ENCODE measurements around the gene FETUB.

Gene FETUB

DNA sequence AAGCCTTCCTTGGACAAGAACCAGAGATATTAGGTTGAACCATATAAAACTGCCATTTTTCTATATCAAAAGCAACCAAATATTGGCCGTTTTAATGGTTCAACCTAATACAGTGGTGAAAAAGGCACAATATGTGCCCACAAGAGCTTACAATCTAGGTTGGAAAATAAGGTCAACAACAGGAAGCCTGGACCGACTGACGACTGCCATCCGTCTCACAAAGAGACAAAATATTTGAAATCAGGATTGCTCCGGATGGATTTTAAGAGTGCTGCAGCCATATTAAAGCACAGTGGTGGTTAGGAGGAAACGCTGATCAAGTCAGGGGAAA lies 26.0 kb upstream of the FETUB start:
- Histone ChIP-seq H3K4me2 (ENCODE audit: insufficient read depth, low read length) (0 out of 2 replicates have a peak overlapping the region, but pooled peaks have one; percentile 41), H2AFZ (ENCODE audit: low read depth, low read length) (0 out of 2 replicates have a peak overlapping the region, but pooled peaks have one; percentile 56), H3K27me3 (ENCODE audit: insufficient read depth, low read length, poor library complexity) (peaks cover 36% of the 10 kb centered on the region), H3K4me1 (ENCODE audit: insufficient read depth, low read length) (peaks cover 25% of the 10 kb centered on the region), H3K27ac (ENCODE audit: low read length) (no peak overlapping the region), H4K20me1 (ENCODE audit: insufficient read depth, low read length) (no peaks in the 10 kb centered on the region), H3K36me3 (ENCODE audit: insufficient read depth, low read length) (no peaks in the 10 kb centered on the region), H3K79me2 (ENCODE audit: insufficient read depth, low read length) (no peaks in the 10 kb centered on the region), H3K9me3 (ENCODE audit: insufficient read depth, low read length, severe bottlenecking) (no peaks in the 10 kb centered on the region), H3K4me3 (ENCODE audit: low read depth in 1 of 2, low read length in 2 of 2) (no peak overlapping the region), H3K9ac (ENCODE audit: low read depth, low read length) (no peak overlapping the region)
- no peak for TF ChIP-seq EZH2 (IDR thresholded peaks at IDR 0.05; ENCODE audit: borderline replicate concordance, low read depth, low read length, severe bottlenecking)
- no peak for DNase-seq
- ATAC-seq (ENCODE audit: insufficient read depth, low read depth), result no peak

DNA sequence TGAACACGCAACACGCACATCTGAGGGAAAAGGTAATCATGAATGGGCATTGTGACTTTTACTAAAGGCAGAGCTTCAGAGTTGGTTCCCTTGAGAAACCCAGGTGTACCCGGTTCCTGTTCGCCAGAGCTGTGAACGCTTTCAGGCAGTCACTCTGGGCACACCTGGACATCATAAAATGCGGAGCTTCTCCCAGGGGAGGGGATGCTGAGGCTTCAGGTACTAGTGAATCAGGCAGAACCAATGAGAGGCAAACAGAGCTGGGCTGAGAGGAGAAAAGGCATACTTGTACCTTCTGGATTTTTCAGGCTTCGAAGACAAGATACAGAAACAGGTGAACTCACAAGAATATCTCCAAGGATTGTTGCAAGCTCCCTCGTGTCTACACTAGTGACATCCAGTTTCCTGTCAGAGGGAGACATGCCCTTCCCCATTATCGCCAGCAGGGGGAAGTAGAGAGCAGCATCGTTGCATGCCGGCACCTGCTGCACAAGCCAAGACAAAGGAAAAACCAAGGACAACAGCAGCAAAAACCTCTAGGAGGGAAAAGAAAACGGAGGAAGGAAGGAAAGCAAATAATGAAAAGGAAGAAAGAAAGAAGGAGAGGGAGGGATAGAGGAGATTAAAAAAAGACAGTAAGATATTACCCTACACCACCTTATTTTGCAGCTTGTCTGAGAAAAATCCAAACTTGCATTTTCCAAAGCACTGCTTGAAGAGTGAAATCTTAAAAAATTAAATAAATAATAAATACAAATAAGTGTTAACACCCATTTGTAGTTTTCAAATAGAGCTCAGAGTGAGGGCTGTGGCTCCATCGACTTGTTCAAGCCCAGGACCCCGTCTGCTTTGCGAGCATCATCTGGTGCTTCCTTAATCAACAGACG lies 25.4 kb upstream of the FETUB start:
- Histone ChIP-seq H3K9ac (ENCODE audit: low read depth, low read length) (no peak overlapping the region), H3K4me3 (ENCODE audit: low read depth in 1 of 2, low read length in 2 of 2) (no peak overlapping the region), H3K4me2 (ENCODE audit: insufficient read depth, low read length) (peak overlapping the region; percentile 41; the same call in 1 of the 2 replicates), H3K4me1 (ENCODE audit: insufficient read depth, low read length) (peaks cover 25% of the 10 kb centered on the region), H3K9me3 (ENCODE audit: insufficient read depth, low read length, severe bottlenecking) (no peaks in the 10 kb centered on the region), H3K36me3 (ENCODE audit: insufficient read depth, low read length) (no peaks in the 10 kb centered on the region), H2AFZ (ENCODE audit: low read depth, low read length) (peak overlapping the region; percentile 56), H4K20me1 (ENCODE audit: insufficient read depth, low read length) (no peaks in the 10 kb centered on the region), H3K27me3 (ENCODE audit: insufficient read depth, low read length, poor library complexity) (peaks cover 33% of the 10 kb centered on the region), H3K27ac (ENCODE audit: low read length) (no peak overlapping the region), H3K79me2 (ENCODE audit: insufficient read depth, low read length) (no peaks in the 10 kb centered on the region)
- ATAC-seq (ENCODE audit: insufficient read depth, low read depth) (peak; percentile 69), DNase-seq (peak; percentile 81)
- TF ChIP-seq, protein P1, sequence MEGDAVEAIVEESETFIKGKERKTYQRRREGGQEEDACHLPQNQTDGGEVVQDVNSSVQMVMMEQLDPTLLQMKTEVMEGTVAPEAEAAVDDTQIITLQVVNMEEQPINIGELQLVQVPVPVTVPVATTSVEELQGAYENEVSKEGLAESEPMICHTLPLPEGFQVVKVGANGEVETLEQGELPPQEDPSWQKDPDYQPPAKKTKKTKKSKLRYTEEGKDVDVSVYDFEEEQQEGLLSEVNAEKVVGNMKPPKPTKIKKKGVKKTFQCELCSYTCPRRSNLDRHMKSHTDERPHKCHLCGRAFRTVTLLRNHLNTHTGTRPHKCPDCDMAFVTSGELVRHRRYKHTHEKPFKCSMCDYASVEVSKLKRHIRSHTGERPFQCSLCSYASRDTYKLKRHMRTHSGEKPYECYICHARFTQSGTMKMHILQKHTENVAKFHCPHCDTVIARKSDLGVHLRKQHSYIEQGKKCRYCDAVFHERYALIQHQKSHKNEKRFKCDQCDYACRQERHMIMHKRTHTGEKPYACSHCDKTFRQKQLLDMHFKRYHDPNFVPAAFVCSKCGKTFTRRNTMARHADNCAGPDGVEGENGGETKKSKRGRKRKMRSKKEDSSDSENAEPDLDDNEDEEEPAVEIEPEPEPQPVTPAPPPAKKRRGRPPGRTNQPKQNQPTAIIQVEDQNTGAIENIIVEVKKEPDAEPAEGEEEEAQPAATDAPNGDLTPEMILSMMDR (IDR thresholded peaks at IDR 0.05; ENCODE audit: borderline replicate concordance, extremely low read depth, low read length, poor library complexity, severe bottlenecking), result peak; percentile 98
- peak; percentile 59 for TF ChIP-seq EZH2 (IDR thresholded peaks at IDR 0.05; ENCODE audit: borderline replicate concordance, low read depth, low read length, severe bottlenecking)

DNA sequence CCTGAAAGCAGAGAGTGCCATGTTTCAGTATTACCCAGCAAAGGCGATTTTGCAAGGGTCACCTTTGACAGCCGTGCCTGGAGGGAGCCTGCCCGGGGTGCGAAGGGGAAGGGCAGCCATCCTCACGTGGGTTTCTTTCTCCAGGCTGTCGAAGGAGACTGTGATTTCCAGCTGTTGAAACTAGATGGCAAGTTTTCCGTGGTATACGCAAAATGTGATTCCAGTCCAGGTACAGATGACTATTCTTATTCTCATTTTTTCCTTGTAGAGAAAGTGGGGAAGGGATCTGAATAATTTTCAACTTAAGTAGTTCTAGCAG lies 23.9 kb upstream of the FETUB start:
- Histone ChIP-seq H3K4me3 (ENCODE audit: low read depth in 1 of 2, low read length in 2 of 2) (no peak overlapping the region), H3K9me3 (ENCODE audit: insufficient read depth, low read length, severe bottlenecking) (no peaks in the 10 kb centered on the region), H3K79me2 (ENCODE audit: insufficient read depth, low read length) (no peaks in the 10 kb centered on the region), H3K27me3 (ENCODE audit: insufficient read depth, low read length, poor library complexity) (peaks cover 33% of the 10 kb centered on the region), H4K20me1 (ENCODE audit: insufficient read depth, low read length) (no peaks in the 10 kb centered on the region), H3K27ac (ENCODE audit: low read length) (no peak overlapping the region), H3K4me1 (ENCODE audit: insufficient read depth, low read length) (peaks cover 25% of the 10 kb centered on the region), H2AFZ (ENCODE audit: low read depth, low read length) (no peak overlapping the region), H3K4me2 (ENCODE audit: insufficient read depth, low read length) (no peak overlapping the region), H3K36me3 (ENCODE audit: insufficient read depth, low read length) (no peaks in the 10 kb centered on the region), H3K9ac (ENCODE audit: low read depth, low read length) (no peak overlapping the region)
- ATAC-seq (ENCODE audit: insufficient read depth, low read depth) (no peak), DNase-seq (no peak)
- TF ChIP-seq EZH2 (IDR thresholded peaks at IDR 0.05; ENCODE audit: borderline replicate concordance, low read depth, low read length, severe bottlenecking), result no peak
- TF ChIP-seq, protein P1 (IDR thresholded peaks at IDR 0.05; ENCODE audit: borderline replicate concordance, extremely low read depth, low read length, poor library complexity, severe bottlenecking), result no peak

Data from DND-41 (cell line).